Trophoblast cell (in vitro differentiated cells and primary cell): ENCODE results near the gene LAMA5.

Source experiments
- DNase-seq, 2 donors: peaks; one replicate each; pipeline ENCODE4 v3.0.0-alpha.2; 2016
- H2AFZ ChIP-seq: 2 replicates; pipeline ENCODE4 v1.6.1; 2013; ENCODE audit warnings: low read length, moderate library complexity, mild to moderate bottlenecking; ENCODE audit not compliant: insufficient read depth, poor library complexity
- H2AK5ac ChIP-seq: 2 replicates; pipeline ENCODE4 v1.6.1; 2013; ENCODE audit warnings: mild to moderate bottlenecking, low read length
- H2BK120ac ChIP-seq: 2 replicates; pipeline ENCODE4 v1.6.1; 2013; ENCODE audit warnings: low read length, mild to moderate bottlenecking, moderate library complexity; ENCODE audit not compliant: insufficient read depth, poor library complexity
- H2BK12ac ChIP-seq: 2 replicates; pipeline ENCODE4 v1.6.1; 2013; ENCODE audit warnings: mild to moderate bottlenecking, low read length, moderate library complexity
- H2BK5ac ChIP-seq: 2 replicates; pipeline ENCODE4 v1.6.1; 2013; ENCODE audit warnings: low read length, low read depth, moderate library complexity, mild to moderate bottlenecking; ENCODE audit not compliant: poor library complexity
- H3K14ac ChIP-seq: 2 replicates; pipeline ENCODE4 v1.6.1; 2013; ENCODE audit warnings: mild to moderate bottlenecking, low read length
- H3K18ac ChIP-seq: 2 replicates; pipeline ENCODE4 v1.6.1; 2013; ENCODE audit warnings: mild to moderate bottlenecking, low read length
- H3K23ac ChIP-seq: 2 replicates; pipeline ENCODE4 v1.6.1; 2013; ENCODE audit warnings: low read length
- H3K27ac ChIP-seq: 2 replicates; pipeline ENCODE4 v1.5.1; 2013; ENCODE audit warnings: low read depth, mild to moderate bottlenecking, inconsistent platforms, low read length, moderate library complexity
- H3K27me3 ChIP-seq: 2 replicates; pipeline ENCODE4 v1.6.1; 2013; ENCODE audit warnings: inconsistent platforms, mild to moderate bottlenecking, low read length, moderate library complexity; ENCODE audit not compliant: insufficient read depth
- H3K36me3 ChIP-seq, 2 experiments: 1 replicate in 1 of 2; 2 replicates in 1 of 2; pipeline ENCODE4 v1.6.1; 2013; ENCODE audit warnings: low read length in 2 of 2, mild to moderate bottlenecking in 2 of 2, moderate library complexity in 1 of 2; ENCODE audit not compliant: insufficient read depth in 2 of 2, control insufficient read depth in 1 of 2
- H3K4ac ChIP-seq: 2 replicates; pipeline ENCODE4 v1.6.1; 2013; ENCODE audit warnings: low read depth, mild to moderate bottlenecking, low read length, moderate library complexity
- H3K4me1 ChIP-seq, 2 experiments: 1 replicate in 1 of 2; 2 replicates in 1 of 2; pipeline ENCODE4 v1.6.1; 2013; ENCODE audit warnings: low read length in 2 of 2, mild to moderate bottlenecking in 2 of 2, moderate library complexity in 1 of 2; ENCODE audit not compliant: insufficient read depth in 2 of 2, control insufficient read depth in 1 of 2
- H3K4me2 ChIP-seq: 2 replicates; pipeline ENCODE4 v1.6.1; 2013; ENCODE audit warnings: inconsistent platforms, mild to moderate bottlenecking, low read length, moderate library complexity
- H3K4me3 ChIP-seq: 2 replicates; pipeline ENCODE4 v1.5.1; 2013; ENCODE audit warnings: mild to moderate bottlenecking, low read depth, low read length, inconsistent platforms
- H3K79me1 ChIP-seq: one replicate; pipeline ENCODE4 v1.6.1; 2013; ENCODE audit warnings: low read length
- H3K79me2 ChIP-seq: 2 replicates; pipeline ENCODE4 v1.6.1; 2013; ENCODE audit warnings: low read length, mild to moderate bottlenecking; ENCODE audit not compliant: control insufficient read depth, insufficient read depth, poor library complexity
- H3K9ac ChIP-seq: 2 replicates; pipeline ENCODE4 v1.6.1; 2013; ENCODE audit warnings: mild to moderate bottlenecking, low read length
- H3K9me3 ChIP-seq: 2 replicates; pipeline ENCODE4 v1.6.1; 2013; ENCODE audit warnings: low read depth, mild to moderate bottlenecking, control low read depth, inconsistent platforms, low read length; ENCODE audit not compliant: insufficient read depth
- H4K12ac ChIP-seq: 2 replicates; pipeline ENCODE4 v1.6.1; 2013; ENCODE audit warnings: low read depth, mild to moderate bottlenecking, low read length, moderate library complexity
- H4K8ac ChIP-seq: 2 replicates; pipeline ENCODE4 v1.6.1; 2013; ENCODE audit warnings: low read depth, mild to moderate bottlenecking, low read length, moderate library complexity
- H4K91ac ChIP-seq: one replicate; pipeline ENCODE4 v1.6.1; 2013; ENCODE audit warnings: low read depth, mild to moderate bottlenecking, low read length, moderate library complexity
- whole genome bisulfite sequencing: extraction: QIAGEN DNeasy Blood & Tissue Kit; methylation state at CpG from one replicate; pipeline ENCODE4 v1.1.7; 2013; ENCODE audit warnings: missing lambda C conversion rate; ENCODE audit not compliant: insufficient read length, insufficient coverage; ENCODE audit errors: extremely low coverage; 5-methylcytosine and 5-hydroxymethylcytosine counted together

LAMA5 gene

GRCh38 chr20:62314711-62315302 is 52.3 kb downstream of the LAMA5 start:
- peaks cover 7% of the 10 kb centered on the region for H3K9me3 ChIP-seq
- no peak overlapping the region for H3K4me2 ChIP-seq
- no peaks in the 10 kb centered on the region for H3K79me1 ChIP-seq
- no peak overlapping the region for H3K9ac ChIP-seq
- H3K23ac ChIP-seq = no peak overlapping the region
- WGBS = no CpG with 5 or more reads among the region's 25 CpGs
- H3K4ac ChIP-seq = no peak overlapping the region
- no peak overlapping the region for H2BK12ac ChIP-seq
- H3K18ac ChIP-seq = no peak overlapping the region
- H4K91ac ChIP-seq = no peak overlapping the region
- H2BK120ac ChIP-seq = no peak overlapping the region
- no peak overlapping the region for H4K8ac ChIP-seq
- H3K4me1 ChIP-seq = no peaks in the 10 kb centered on the region
- H3K27ac ChIP-seq = no peak overlapping the region
- H3K14ac ChIP-seq = no peak overlapping the region
- peaks cover 92 to 93% of the 10 kb centered on the region in 2 experiments for H3K36me3 ChIP-seq
- H3K27me3 ChIP-seq = no peaks in the 10 kb centered on the region
- no peak overlapping the region for H2BK5ac ChIP-seq
- no peaks in the 10 kb centered on the region for H3K79me2 ChIP-seq
- no peak for DNase-seq
- no peak overlapping the region for H4K12ac ChIP-seq
- H2AK5ac ChIP-seq = no peak overlapping the region
- no peak overlapping the region for H2AFZ ChIP-seq
- no peak overlapping the region for H3K4me3 ChIP-seq

GRCh38 chr20:62314339-62314638 is 52.8 kb downstream of the LAMA5 start:
- H2BK5ac ChIP-seq = no peak overlapping the region
- H3K9me3 ChIP-seq = peaks cover 7% of the 10 kb centered on the region
- H3K4ac ChIP-seq = no peak overlapping the region
- H2AFZ ChIP-seq = no peak overlapping the region
- no peak overlapping the region for H4K91ac ChIP-seq
- no peak overlapping the region for H3K27ac ChIP-seq
- no peaks in the 10 kb centered on the region for H3K27me3 ChIP-seq
- no peak overlapping the region for H2BK120ac ChIP-seq
- H4K12ac ChIP-seq = no peak overlapping the region
- no peak overlapping the region for H3K4me3 ChIP-seq
- no peak for DNase-seq
- H3K18ac ChIP-seq = no peak overlapping the region
- no peak overlapping the region for H2BK12ac ChIP-seq
- no peaks in the 10 kb centered on the region for H3K79me2 ChIP-seq
- H3K4me2 ChIP-seq = no peak overlapping the region
- no peak overlapping the region for H4K8ac ChIP-seq
- no peak overlapping the region for H3K23ac ChIP-seq
- no peaks in the 10 kb centered on the region for H3K4me1 ChIP-seq
- H3K79me1 ChIP-seq = no peaks in the 10 kb centered on the region
- no peak overlapping the region for H3K9ac ChIP-seq
- no CpG with 5 or more reads among the region's 12 CpGs for WGBS
- H2AK5ac ChIP-seq = no peak overlapping the region
- H3K36me3 ChIP-seq = peaks cover 92% of the 10 kb centered on the region in 2 experiments
- no peak overlapping the region for H3K14ac ChIP-seq

GRCh38 chr20:62313460-62314338 is 53.4 kb downstream of the LAMA5 start:
- H3K9me3 ChIP-seq = peaks cover 7% of the 10 kb centered on the region
- no peak overlapping the region for H2BK12ac ChIP-seq
- WGBS = no CpG with 5 or more reads among the region's 55 CpGs
- H2AK5ac ChIP-seq = no peak overlapping the region
- H3K23ac ChIP-seq = no peak overlapping the region
- no peak overlapping the region for H4K8ac ChIP-seq
- no peak overlapping the region for H3K14ac ChIP-seq
- no peak overlapping the region for H4K91ac ChIP-seq
- no peak overlapping the region for H3K4me2 ChIP-seq
- DNase-seq = no peak
- no peak overlapping the region for H3K18ac ChIP-seq
- no peaks in the 10 kb centered on the region for H3K79me2 ChIP-seq
- no peak overlapping the region for H4K12ac ChIP-seq
- H3K4me3 ChIP-seq = no peak overlapping the region
- no peaks in the 10 kb centered on the region for H3K4me1 ChIP-seq
- no peaks in the 10 kb centered on the region for H3K27me3 ChIP-seq
- H3K79me1 ChIP-seq = no peaks in the 10 kb centered on the region
- H3K27ac ChIP-seq = no peak overlapping the region
- no peak overlapping the region for H2BK120ac ChIP-seq
- no peak overlapping the region for H3K4ac ChIP-seq
- no peak overlapping the region for H2BK5ac ChIP-seq
- no peak overlapping the region for H2AFZ ChIP-seq
- no peak overlapping the region for H3K9ac ChIP-seq
- H3K36me3 ChIP-seq = peaks cover 91% of the 10 kb centered on the region in 2 experiments

GRCh38 chr20:62313021-62313420 is 54.1 kb downstream of the LAMA5 start:
- no peak overlapping the region for H2BK12ac ChIP-seq
- H2AK5ac ChIP-seq = no peak overlapping the region
- H2AFZ ChIP-seq = no peak overlapping the region
- peaks cover 7% of the 10 kb centered on the region for H3K9me3 ChIP-seq
- no CpG with 5 or more reads among the region's 26 CpGs for WGBS
- no peak overlapping the region for H3K14ac ChIP-seq
- no peak overlapping the region for H3K23ac ChIP-seq
- H3K18ac ChIP-seq = no peak overlapping the region
- H3K79me2 ChIP-seq = no peaks in the 10 kb centered on the region
- H2BK5ac ChIP-seq = no peak overlapping the region
- H3K4me1 ChIP-seq = no peaks in the 10 kb centered on the region
- H3K9ac ChIP-seq = no peak overlapping the region
- no peak overlapping the region for H3K4ac ChIP-seq
- H3K27ac ChIP-seq = no peak overlapping the region
- H3K79me1 ChIP-seq = no peaks in the 10 kb centered on the region
- H3K4me2 ChIP-seq = no peak overlapping the region
- H4K91ac ChIP-seq = no peak overlapping the region
- peaks cover 93 to 94% of the 10 kb centered on the region in 2 experiments for H3K36me3 ChIP-seq
- DNase-seq = no peak
- H3K4me3 ChIP-seq = peak overlapping the region; percentile 10
- no peak overlapping the region for H2BK120ac ChIP-seq
- no peak overlapping the region for H4K8ac ChIP-seq
- H3K27me3 ChIP-seq = no peaks in the 10 kb centered on the region
- H4K12ac ChIP-seq = no peak overlapping the region
